Astrocyte (in vitro differentiated cells and primary cell): ENCODE measurements around the gene FUZ. TPM values are rescaled to one million over a fixed set of nuclear protein-coding genes. Genes with fewer than 3 reads are reported as not detected.

ENCODE experiments used
- DNase-seq: peaks from one replicate; pipeline ENCODE4 v3.0.0-alpha.2; 2010; ENCODE audit warnings: low read depth
- FAIRE-seq: peaks from 2 replicates; lab custom pipeline; 2011; peaks lifted over from hg19 to GRCh38; lab: Jason Lieb, UNC
- H2AFZ ChIP-seq: 2 replicates; pipeline ENCODE4 v1.6.0; 2012; ENCODE audit warnings: low read depth, low read length, inconsistent platforms
- H3K27ac ChIP-seq: 2 replicates; pipeline ENCODE4 v1.5.1; 2011; ENCODE audit warnings: low read depth, low read length, inconsistent platforms
- H3K27me3 ChIP-seq: 2 replicates; pipeline ENCODE4 v1.6.0; 2011; ENCODE audit warnings: low read length, inconsistent platforms; ENCODE audit not compliant: insufficient read depth
- H3K36me3 ChIP-seq: 2 replicates; pipeline ENCODE4 v1.5.1; 2011; ENCODE audit warnings: low read length, inconsistent platforms; ENCODE audit not compliant: insufficient read depth
- H3K4me1 ChIP-seq: 2 replicates; pipeline ENCODE4 v1.5.1; 2011; ENCODE audit warnings: low read length, inconsistent platforms; ENCODE audit not compliant: insufficient read depth
- H3K4me2 ChIP-seq: 2 replicates; pipeline ENCODE4 v1.6.0; 2012; ENCODE audit warnings: low read length, inconsistent platforms
- H3K4me3 ChIP-seq: 2 replicates; pipeline ENCODE4 v1.5.1; 2011; ENCODE audit warnings: low read depth, mild to moderate bottlenecking, low read length, inconsistent platforms; ENCODE audit not compliant: insufficient read depth
- H3K79me2 ChIP-seq: 2 replicates; pipeline ENCODE4 v1.6.0; 2012; ENCODE audit warnings: mild to moderate bottlenecking, low read length, inconsistent platforms; ENCODE audit not compliant: insufficient read depth
- H3K9ac ChIP-seq: 2 replicates; pipeline ENCODE4 v1.6.0; 2012; ENCODE audit warnings: mild to moderate bottlenecking, low read length, inconsistent platforms
- H3K9me3 ChIP-seq: 2 replicates; pipeline ENCODE4 v1.5.1; 2012; ENCODE audit warnings: low read depth, mild to moderate bottlenecking, low read length, inconsistent platforms; ENCODE audit not compliant: insufficient read depth
- H4K20me1 ChIP-seq: 2 replicates; pipeline ENCODE4 v1.6.0; 2012; ENCODE audit warnings: low read length, inconsistent platforms; ENCODE audit not compliant: insufficient read depth
- H3K27ac Mint-ChIP-seq: one replicate; pipeline ENCODE4 v1.8.0; 2021; ENCODE audit warnings: mild to moderate bottlenecking, mixed read lengths; ENCODE audit not compliant: unreplicated experiment
- H3K27me3 Mint-ChIP-seq: one replicate; pipeline ENCODE4 v1.8.0; 2021; ENCODE audit warnings: low read depth, mixed read lengths; ENCODE audit not compliant: unreplicated experiment
- H3K36me3 Mint-ChIP-seq: one replicate; pipeline ENCODE4 v1.8.0; 2021; ENCODE audit warnings: low read depth, mixed read lengths; ENCODE audit not compliant: unreplicated experiment
- H3K4me1 Mint-ChIP-seq: one replicate; pipeline ENCODE4 v1.8.0; 2021; ENCODE audit warnings: low read depth, mixed read lengths; ENCODE audit not compliant: unreplicated experiment
- H3K4me3 Mint-ChIP-seq: one replicate; pipeline ENCODE4 v1.8.0; 2021; ENCODE audit warnings: mild to moderate bottlenecking, moderate library complexity, mixed read lengths; ENCODE audit not compliant: unreplicated experiment
- H3K9me3 Mint-ChIP-seq: one replicate; pipeline ENCODE4 v1.8.0; 2021; ENCODE audit warnings: mild to moderate bottlenecking, mixed read lengths; ENCODE audit not compliant: unreplicated experiment
- CTCF ChIP-seq: IDR thresholded peaks from 2 replicates; pipeline ENCODE4 v1.5.1; 2011; ENCODE audit warnings: low read depth, mild to moderate bottlenecking, inconsistent platforms, low read length, moderate library complexity; ENCODE audit not compliant: insufficient read depth
- EZH2 ChIP-seq: IDR thresholded peaks from 2 replicates; pipeline ENCODE4 v1.6.1; 2012; ENCODE audit warnings: mild to moderate bottlenecking, low read length, inconsistent platforms; ENCODE audit not compliant: insufficient read depth
- total RNA-seq: library from RNA; stranded (reverse); gene quantifications from 2 replicates; pipeline ENCODE4 v1.2.1, GENCODE V29; 2021

FUZ gene
- total RNA-seq, 1 donor from 2014 or later: 9.8 TPM

- peak overlapping the region; percentile 36 for H3K4me2 ChIP-seq
- DNase-seq (peak; percentile 91), FAIRE-seq (no peak)
- no peak overlapping the region for H3K9ac ChIP-seq
- H3K4me1 ChIP-seq: peaks cover 23% of the 10 kb centered on the region
- no peaks in the 10 kb centered on the region for H3K27me3 ChIP-seq
- Mint-ChIP-seq H3K36me3 (peaks cover 15% of the 10 kb centered on the region), H3K27me3 (no peaks in the 10 kb centered on the region), H3K27ac (peak overlapping the region; percentile 92), H3K4me1 (peaks cover 20% of the 10 kb centered on the region), H3K9me3 (peaks cover 13% of the 10 kb centered on the region), H3K4me3 (peak overlapping the region; percentile 64)
- H2AFZ ChIP-seq: no peak overlapping the region
- TF ChIP-seq EZH2 (no peak), CTCF (no peak)
- peaks cover 23% of the 10 kb centered on the region for H3K79me2 ChIP-seq
- no peaks in the 10 kb centered on the region for H3K36me3 ChIP-seq
- H3K27ac ChIP-seq: peak overlapping the region; percentile 15
- H3K9me3 ChIP-seq: no peaks in the 10 kb centered on the region
- H3K4me3 ChIP-seq: no peak overlapping the region
- H4K20me1 ChIP-seq: peaks cover 29% of the 10 kb centered on the region
Observed at GRCh38 chr19:49847731-49848696, 34.9 kb upstream of the FUZ start.

GRCh38 chr19:49846408-49846807 lies 33.3 kb upstream of the FUZ start:
- H3K4me1 ChIP-seq: peaks cover 11% of the 10 kb centered on the region
- TF ChIP-seq CTCF: no peak
- H3K4me3 Mint-ChIP-seq: no peak overlapping the region
- DNase-seq (no peak), FAIRE-seq (no peak)
- no peak overlapping the region for H3K9ac ChIP-seq
- H3K27ac Mint-ChIP-seq: no peak overlapping the region
- peaks cover 14% of the 10 kb centered on the region for H3K4me1 Mint-ChIP-seq
- no peaks in the 10 kb centered on the region for H3K27me3 Mint-ChIP-seq
- H3K27ac ChIP-seq: no peak overlapping the region
- no peaks in the 10 kb centered on the region for H3K36me3 ChIP-seq
- peaks cover 10% of the 10 kb centered on the region for H3K9me3 Mint-ChIP-seq
- H2AFZ ChIP-seq: no peak overlapping the region
- H4K20me1 ChIP-seq: peaks cover 16% of the 10 kb centered on the region
- H3K36me3 Mint-ChIP-seq: peaks cover 15% of the 10 kb centered on the region
- H3K4me2 ChIP-seq: no peak overlapping the region
- H3K79me2 ChIP-seq: peaks cover 9% of the 10 kb centered on the region
- H3K9me3 ChIP-seq: no peaks in the 10 kb centered on the region
- H3K4me3 ChIP-seq: no peak overlapping the region
- H3K27me3 ChIP-seq: no peaks in the 10 kb centered on the region

- H3K4me1 ChIP-seq: peaks cover 11% of the 10 kb centered on the region
- no peak for TF ChIP-seq EZH2
- TF ChIP-seq CTCF: no peak
- FAIRE-seq (no peak), DNase-seq (no peak)
- peaks cover 16% of the 10 kb centered on the region for H4K20me1 ChIP-seq
- peaks cover 10% of the 10 kb centered on the region for H3K9me3 Mint-ChIP-seq
- no peaks in the 10 kb centered on the region for H3K27me3 ChIP-seq
- peaks cover 9% of the 10 kb centered on the region for H3K79me2 ChIP-seq
- H3K4me1 Mint-ChIP-seq: peaks cover 18% of the 10 kb centered on the region
- no peaks in the 10 kb centered on the region for H3K9me3 ChIP-seq
- no peak overlapping the region for H2AFZ ChIP-seq
- no peak overlapping the region for H3K9ac ChIP-seq
- no peaks in the 10 kb centered on the region for H3K27me3 Mint-ChIP-seq
- H3K36me3 ChIP-seq: no peaks in the 10 kb centered on the region
- H3K4me2 ChIP-seq: no peak overlapping the region
- H3K27ac Mint-ChIP-seq: no peak overlapping the region
- no peak overlapping the region for H3K4me3 ChIP-seq
- no peak overlapping the region for H3K4me3 Mint-ChIP-seq
- no peak overlapping the region for H3K27ac ChIP-seq
- H3K36me3 Mint-ChIP-seq: peaks cover 19% of the 10 kb centered on the region
Observed at GRCh38 chr19:49845414-49845813, 32.3 kb upstream of the FUZ start.
